PC-3 (cell line): Measurements from ENCODE around the gene URM1. TPM values are rescaled to one million over a fixed set of nuclear protein-coding genes. Genes with fewer than 3 reads are reported as not detected.

ENCODE experiments used
- ATAC-seq: fragments of 200-7000 bp; cut with Tn5 transposase; 2 replicates; pipeline ENCODE4 v1.9.1; 2020; ENCODE audit warnings: mild to moderate bottlenecking, moderate library complexity
- BruUV-seq: library from RNA; stranded (reverse); fragments of 400-500 nt; replicated peaks from 2 replicates; lab custom pipeline; 2021; lab: Mats Ljungman, UMichigan
- CTCF ChIA-PET: fragments of 300-600 bp; sonication (Branson Sonifier 250); formaldehyde crosslinking; loops from one replicate; lab custom pipeline; 2022; ENCODE audit warnings: antibody characterized with exemption; lab: Charles Lee
- POLR2A ChIA-PET: fragments of 300-600 bp; sonication (Branson Sonifier 250); formaldehyde crosslinking; loops from one replicate; lab custom pipeline; 2022; ENCODE audit warnings: antibody characterized with exemption; ENCODE audit not compliant: unreplicated experiment; lab: Charles Lee
- DNase-seq: peaks from one replicate; pipeline ENCODE4 v3.0.0-alpha.2; 2015
- H2AFZ ChIP-seq: fragments of 300-600 bp; sonication (generic); 2 replicates; pipeline ENCODE4 v1.6.0; 2016; ENCODE audit warnings: antibody characterized with exemption, low read length
- H3F3A ChIP-seq: fragments of 300-600 bp; sonication (generic); one replicate; pipeline ENCODE4 v1.6.0; 2017; ENCODE audit warnings: antibody characterized with exemption, low read length, control low read depth, mild to moderate bottlenecking; ENCODE audit not compliant: unreplicated experiment
- H3K27ac ChIP-seq: fragments of 300-600 bp; sonication (generic); 2 replicates; pipeline ENCODE4 v1.5.1; 2016; ENCODE audit warnings: mild to moderate bottlenecking, low read length
- H3K27me3 ChIP-seq: fragments of 300-600 bp; sonication (generic); 2 replicates; pipeline ENCODE4 v1.6.1; 2016; ENCODE audit warnings: low read length, mixed read lengths
- H3K36me3 ChIP-seq: fragments of 300-600 bp; sonication (generic); 2 replicates; pipeline ENCODE4 v1.6.1; 2016; ENCODE audit warnings: low read depth, mixed run types, low read length, mixed read lengths
- H3K4me1 ChIP-seq: fragments of 300-600 bp; sonication (generic); 2 replicates; pipeline ENCODE4 v1.5.1; 2016; ENCODE audit warnings: low read length; ENCODE audit not compliant: insufficient read depth
- H3K4me2 ChIP-seq: fragments of 300-600 bp; sonication (generic); 2 replicates; pipeline ENCODE4 v1.6.0; 2016; ENCODE audit warnings: low read length
- H3K4me3 ChIP-seq: fragments of 300-600 bp; sonication (generic); 2 replicates; pipeline ENCODE4 v1.5.1; 2016; ENCODE audit warnings: mild to moderate bottlenecking, low read length, mixed read lengths
- H3K79me2 ChIP-seq: fragments of 300-600 bp; sonication (generic); 2 replicates; pipeline ENCODE4 v1.6.1; 2017; ENCODE audit warnings: low read length, mixed read lengths
- H3K9ac ChIP-seq: fragments of 300-600 bp; sonication (generic); 2 replicates; pipeline ENCODE4 v1.6.0; 2016; ENCODE audit warnings: mild to moderate bottlenecking, low read length
- H3K9me2 ChIP-seq: fragments of 300-600 bp; sonication (generic); replicated peaks from 2 replicates; pipeline ENCODE4 v1.6.1; 2016; ENCODE audit warnings: mixed run types, low read length, mixed read lengths
- H3K9me3 ChIP-seq: fragments of 300-600 bp; sonication (generic); 2 replicates; pipeline ENCODE4 v1.6.1; 2016; ENCODE audit warnings: low read length, mixed read lengths
- H4K20me1 ChIP-seq: fragments of 300-600 bp; sonication (generic); 2 replicates; pipeline ENCODE4 v1.6.1; 2016; ENCODE audit warnings: low read length, mixed read lengths
- EZH2 ChIP-seq: fragments of 300-600 bp; sonication (generic); IDR thresholded peaks from one replicate; pipeline ENCODE4 v1.6.1; 2017; ENCODE audit warnings: antibody characterized with exemption, mild to moderate bottlenecking, low read length; ENCODE audit not compliant: unreplicated experiment
- EZH2phosphoT487 ChIP-seq: fragments of 300-600 bp; sonication (generic); IDR thresholded peaks from 2 replicates; pipeline ENCODE4 v1.6.1; 2018; ENCODE audit warnings: mild to moderate bottlenecking, antibody characterized with exemption, low read length, borderline replicate concordance
- intact Hi-C: fragments of 100-400 bp; cut with micrococcal nuclease; formaldehyde crosslinking; loops from 2 replicates; pipeline ENCODE4 v1.9.0; 2023
- total RNA-seq: library from RNA; depleted of rRNA; stranded (reverse); fragments of >200 nt; gene quantifications from 2 replicates; pipeline ENCODE4 v1.2.3, GENCODE V29; 2014
- TF ChIP-seq, protein P1 (sequence below): fragments of 300-600 bp; sonication (generic); conservative IDR thresholded peaks from 2 replicates; pipeline ENCODE4 v1.5.1; 2017; ENCODE audit warnings: antibody characterized with exemption, low read depth, mild to moderate bottlenecking, low read length

The URM1 gene
- total RNA-seq, 1 experiment from 2014 or later = 29.1 TPM

DNA sequence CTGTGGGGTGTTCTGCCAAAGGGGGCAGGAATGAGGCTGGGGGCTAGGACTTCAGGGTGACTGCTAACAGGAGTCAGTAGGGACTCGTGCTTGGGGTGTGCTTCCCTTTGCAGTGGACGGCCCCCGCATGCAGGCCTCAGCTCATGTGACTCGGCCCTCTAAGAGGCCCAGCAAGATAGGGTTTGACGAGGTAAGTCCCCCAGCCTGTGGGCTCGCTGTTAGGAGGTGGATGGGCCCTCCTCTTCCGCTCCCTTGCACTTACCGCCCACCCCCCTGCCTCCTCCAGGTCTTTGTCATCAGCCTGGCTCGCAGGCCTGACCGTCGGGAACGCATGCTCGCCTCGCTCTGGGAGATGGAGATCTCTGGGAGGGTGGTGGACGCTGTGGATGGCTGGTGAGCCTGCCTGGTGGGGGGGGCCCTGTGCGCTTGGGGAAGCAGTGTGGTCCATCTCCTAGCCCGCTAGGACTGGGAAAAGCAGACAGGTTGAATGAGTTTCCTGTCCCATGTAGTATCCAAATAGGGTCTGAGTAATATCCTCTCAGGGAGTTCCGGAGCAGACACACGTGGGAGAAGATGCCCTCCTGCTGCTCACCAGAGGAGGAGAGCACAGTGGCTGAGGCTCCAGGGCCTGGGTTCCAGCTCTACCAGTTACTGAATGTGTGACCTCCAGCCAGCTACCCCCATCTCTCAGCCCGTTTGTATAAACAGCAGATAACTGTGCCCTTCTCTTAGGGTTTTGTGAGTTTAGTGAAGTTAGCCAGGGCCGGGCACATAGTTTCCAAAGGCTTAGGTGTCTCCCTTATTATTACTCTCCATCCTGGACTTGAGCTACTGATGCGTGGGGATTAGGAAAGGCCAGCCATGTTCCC lies 57.7 kb downstream of the URM1 start:
- no peaks in the 10 kb centered on the region for H3K27me3 ChIP-seq
- no peak overlapping the region for H3K9ac ChIP-seq
- ChIA-PET POLR2A (no interaction called here), CTCF (no interaction called here)
- H3K27ac ChIP-seq = no peak overlapping the region
- no peaks in the 10 kb centered on the region for H3K9me3 ChIP-seq
- no peak overlapping the region for H3K4me2 ChIP-seq
- H3K4me1 ChIP-seq = no peaks in the 10 kb centered on the region
- BruUV-seq = no TSS peak
- no peaks in the 10 kb centered on the region for H3K36me3 ChIP-seq
- ATAC-seq (no peak), DNase-seq (no peak)
- no peaks in the 10 kb centered on the region for H3K79me2 ChIP-seq
- H3K9me2 ChIP-seq = no peaks in the 10 kb centered on the region
- intact Hi-C loops = no loop called here
- H2AFZ ChIP-seq = no peak overlapping the region
- H3F3A ChIP-seq = no peaks in the 10 kb centered on the region
- TF ChIP-seq EZH2phosphoT487 = no peak
- TF ChIP-seq, protein P1, sequence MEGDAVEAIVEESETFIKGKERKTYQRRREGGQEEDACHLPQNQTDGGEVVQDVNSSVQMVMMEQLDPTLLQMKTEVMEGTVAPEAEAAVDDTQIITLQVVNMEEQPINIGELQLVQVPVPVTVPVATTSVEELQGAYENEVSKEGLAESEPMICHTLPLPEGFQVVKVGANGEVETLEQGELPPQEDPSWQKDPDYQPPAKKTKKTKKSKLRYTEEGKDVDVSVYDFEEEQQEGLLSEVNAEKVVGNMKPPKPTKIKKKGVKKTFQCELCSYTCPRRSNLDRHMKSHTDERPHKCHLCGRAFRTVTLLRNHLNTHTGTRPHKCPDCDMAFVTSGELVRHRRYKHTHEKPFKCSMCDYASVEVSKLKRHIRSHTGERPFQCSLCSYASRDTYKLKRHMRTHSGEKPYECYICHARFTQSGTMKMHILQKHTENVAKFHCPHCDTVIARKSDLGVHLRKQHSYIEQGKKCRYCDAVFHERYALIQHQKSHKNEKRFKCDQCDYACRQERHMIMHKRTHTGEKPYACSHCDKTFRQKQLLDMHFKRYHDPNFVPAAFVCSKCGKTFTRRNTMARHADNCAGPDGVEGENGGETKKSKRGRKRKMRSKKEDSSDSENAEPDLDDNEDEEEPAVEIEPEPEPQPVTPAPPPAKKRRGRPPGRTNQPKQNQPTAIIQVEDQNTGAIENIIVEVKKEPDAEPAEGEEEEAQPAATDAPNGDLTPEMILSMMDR = no peak
- TF ChIP-seq EZH2 = no peak
- no peak overlapping the region for H3K4me3 ChIP-seq
- no peaks in the 10 kb centered on the region for H4K20me1 ChIP-seq

DNA sequence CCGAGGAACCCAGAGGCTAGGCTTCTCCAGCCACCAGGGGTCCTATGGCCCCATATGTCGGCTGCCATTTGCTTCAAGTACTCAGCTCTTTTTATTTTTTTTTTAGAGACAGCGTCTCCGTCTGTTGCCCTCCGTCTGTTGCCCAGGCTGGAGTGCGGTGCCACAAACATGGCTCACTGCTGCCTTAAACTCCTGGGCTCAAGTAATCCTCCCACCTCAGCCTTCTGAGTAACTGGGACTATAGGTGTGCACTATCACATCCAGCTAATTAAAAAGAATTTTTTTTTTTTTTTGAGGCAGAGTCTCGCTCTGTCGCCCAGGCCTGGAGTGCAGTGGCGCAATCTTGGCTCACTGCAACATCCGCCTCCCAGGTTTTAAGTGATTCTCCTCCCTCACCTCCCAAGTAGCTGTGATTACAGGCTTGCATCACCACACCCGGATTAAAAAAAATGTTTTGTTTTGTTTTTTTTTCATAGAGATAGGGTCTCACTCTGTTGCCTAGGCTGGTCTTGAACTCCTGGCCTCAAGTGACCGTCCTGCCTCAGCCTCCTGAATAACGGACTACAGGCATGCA lies 58.4 kb downstream of the URM1 start:
- ATAC-seq = no peak
- Histone ChIP-seq H3K9me2 (no peaks in the 10 kb centered on the region), H3K36me3 (no peaks in the 10 kb centered on the region), H3K27ac (no peak overlapping the region), H3K27me3 (no peaks in the 10 kb centered on the region), H3K9me3 (no peaks in the 10 kb centered on the region), H4K20me1 (no peaks in the 10 kb centered on the region), H3K4me2 (no peak overlapping the region), H3K4me3 (no peak overlapping the region), H3F3A (no peaks in the 10 kb centered on the region), H3K79me2 (no peaks in the 10 kb centered on the region), H3K9ac (no peak overlapping the region), H3K4me1 (no peaks in the 10 kb centered on the region), H2AFZ (no peak overlapping the region)
- no TSS peak for BruUV-seq
- ChIA-PET POLR2A (no interaction called here), CTCF (no interaction called here)
- intact Hi-C loops = no loop called here
- no peak for TF ChIP-seq EZH2
- no peak for DNase-seq

GRCh38 chr9:128431207-128431606 lies 60.0 kb downstream of the URM1 start:
- CTCF ChIA-PET = no interaction called here
- BruUV-seq = no TSS peak

More at GRCh38 chr9:128431207-128431606, 60.0 kb downstream of the URM1 start:
- POLR2A ChIA-PET = no interaction called here
- no peak overlapping the region for H3K9ac ChIP-seq
- no peaks in the 10 kb centered on the region for H3K9me3 ChIP-seq
- no peaks in the 10 kb centered on the region for H3K36me3 ChIP-seq
- no peak overlapping the region for H3K27ac ChIP-seq
- H3K79me2 ChIP-seq = no peaks in the 10 kb centered on the region
- no peaks in the 10 kb centered on the region for H3K27me3 ChIP-seq
- DNase-seq (no peak), ATAC-seq (no peak)
- no peak overlapping the region for H2AFZ ChIP-seq
- H3K4me1 ChIP-seq = no peaks in the 10 kb centered on the region
- no peak overlapping the region for H3K4me2 ChIP-seq
- H3K4me3 ChIP-seq = no peak overlapping the region
- TF ChIP-seq EZH2phosphoT487 (no peak), EZH2 (no peak)
- TF ChIP-seq, protein P1 = no peak
- no peaks in the 10 kb centered on the region for H4K20me1 ChIP-seq
- H3K9me2 ChIP-seq = no peaks in the 10 kb centered on the region
- intact Hi-C loops = no loop called here
- H3F3A ChIP-seq = no peaks in the 10 kb centered on the region
